HuH-7.5 (cell line): Measurements from ENCODE around the gene ENOX1.
"Not testable (repeated sequence)": the region's sequence is repeated elsewhere in the genome, so short reads cannot be mapped to it uniquely, and the experiment has no call there.

Experiments
- DNase-seq: peaks from one replicate; pipeline ENCODE4 v3.0.0; 2011; ENCODE audit warnings: low spot score

ENOX1 gene

GRCh38 chr13:43431290-43431716 lies 355.5 kb downstream of the ENOX1 start:
- no peak for DNase-seq

GRCh38 chr13:43428545-43429296 lies 358.1 kb downstream of the ENOX1 start:
- DNase-seq, result no peak

- DNase-seq, result no peak
Measured at GRCh38 chr13:43426355-43426754, 360.4 kb downstream of the ENOX1 start.

GRCh38 chr13:43425234-43425633 lies 361.5 kb downstream of the ENOX1 start:
- no peak for DNase-seq

- no peak for DNase-seq
Measured at GRCh38 chr13:43424412-43424811, 362.4 kb downstream of the ENOX1 start.

GRCh38 chr13:43422116-43422515 lies 364.7 kb downstream of the ENOX1 start:
- no peak for DNase-seq

- not testable (repeated sequence) for DNase-seq
Measured at GRCh38 chr13:43416842-43417241, 369.9 kb downstream of the ENOX1 start.

- not testable (repeated sequence) for DNase-seq
Measured at GRCh38 chr13:43416408-43416807, 370.4 kb downstream of the ENOX1 start.

- DNase-seq, result not testable (repeated sequence)
Measured at GRCh38 chr13:43415903-43416391, 370.8 kb downstream of the ENOX1 start.

GRCh38 chr13:43414111-43414510 lies 372.7 kb downstream of the ENOX1 start:
- DNase-seq, result no peak

GRCh38 chr13:43411741-43412140 lies 375.0 kb downstream of the ENOX1 start:
- DNase-seq, result no peak

GRCh38 chr13:43411211-43411610 lies 375.6 kb downstream of the ENOX1 start:
- DNase-seq, result no peak

- no peak for DNase-seq
Measured at GRCh38 chr13:43408274-43408673, 378.5 kb downstream of the ENOX1 start.

GRCh38 chr13:43407023-43407581 lies 379.7 kb downstream of the ENOX1 start:
- no peak for DNase-seq

- no peak for DNase-seq
Measured at GRCh38 chr13:43405457-43405856, 381.3 kb downstream of the ENOX1 start.

GRCh38 chr13:43402380-43402779 lies 384.4 kb downstream of the ENOX1 start:
- no peak for DNase-seq

GRCh38 chr13:43401361-43401760 lies 385.4 kb downstream of the ENOX1 start:
- DNase-seq, result no peak

- DNase-seq, result no peak
Measured at GRCh38 chr13:43397111-43397510, 389.7 kb downstream of the ENOX1 start.

GRCh38 chr13:43391036-43391435 lies 395.7 kb downstream of the ENOX1 start:
- DNase-seq, result no peak

GRCh38 chr13:43390619-43391018 lies 396.2 kb downstream of the ENOX1 start:
- no peak for DNase-seq

- DNase-seq, result no peak
Measured at GRCh38 chr13:43389983-43390382, 396.8 kb downstream of the ENOX1 start.

- no peak for DNase-seq
Measured at GRCh38 chr13:43389573-43389972, 397.2 kb downstream of the ENOX1 start.

GRCh38 chr13:43388282-43389034 lies 398.3 kb downstream of the ENOX1 start:
- no peak for DNase-seq
